Uterine smooth muscle cell (primary cell): ENCODE data around the gene GABRA1. TPM values are rescaled to one million over a fixed set of nuclear protein-coding genes. Genes with fewer than 3 reads are reported as not detected.

Experiments
- total RNA-seq: library from RNA; depleted of rRNA; stranded (reverse); fragments of >200 nt; gene quantifications from 2 replicates; pipeline ENCODE4 v1.2.3, GENCODE V29; 2014

Gene GABRA1
- not detected in 2 replicates for total RNA-seq

DNA sequence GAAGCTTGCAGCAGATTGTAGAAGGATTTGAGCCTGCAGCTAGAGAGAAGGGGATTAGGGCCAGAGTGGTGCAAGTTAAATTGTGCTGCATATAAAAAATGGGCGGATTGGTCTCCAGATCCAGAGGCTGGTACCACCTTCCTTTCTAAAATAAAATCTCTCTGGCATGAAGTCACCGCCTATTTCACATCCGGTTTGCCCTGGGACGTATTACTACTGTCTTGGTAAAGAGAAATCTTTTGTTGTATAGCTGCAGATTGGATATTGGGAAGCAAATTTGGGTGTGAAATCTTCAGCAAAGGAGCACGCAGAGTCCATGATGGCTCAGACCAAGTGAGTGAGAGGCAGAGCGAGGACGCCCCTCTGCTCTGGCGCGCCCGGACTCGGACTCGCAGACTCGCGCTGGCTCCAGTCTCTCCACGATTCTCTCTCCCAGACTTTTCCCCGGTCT, at the start of gene GABRA1:
TSS of gene GABRA1 (plus strand) at position 180 of the 451 bp plus-strand sequence. CDS start 2,691 bp downstream, outside the sequence.

Other genes starting within 250 kb of the GABRA1 start
- not detected in 2 replicates for gene GABRA6, start 162.4 kb upstream of the GABRA1 start, total RNA-seq
- not detected in 2 replicates for gene GABRG2, start 219.7 kb downstream of the GABRA1 start, total RNA-seq